ENCODE data around the gene UCHL3.
A peak's percentile ranks its signal among the peaks of the same experiment; 100 is the strongest.

Gene UCHL3

DNA sequence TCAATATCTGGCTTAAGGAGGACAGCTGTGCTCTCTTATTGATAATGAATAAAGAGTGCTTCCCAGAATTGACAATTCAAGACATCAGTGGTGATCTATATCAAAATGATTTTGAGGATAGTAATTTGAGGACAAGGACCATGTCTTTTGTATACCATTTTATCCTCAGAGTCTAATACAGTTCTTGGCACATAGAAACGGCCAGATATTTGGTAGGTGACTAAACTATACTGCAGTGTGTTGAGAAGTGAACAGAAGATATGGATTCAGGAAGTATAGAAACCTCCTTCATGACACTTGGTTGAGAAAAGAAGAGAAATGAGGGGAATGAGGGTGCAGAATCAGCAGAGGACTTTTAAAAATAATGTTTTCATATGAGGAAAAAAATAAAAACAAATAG is 70.4 kb downstream of the UCHL3 start:
- DNase-seq (ENCODE audit: extremely low read depth in 1 of 2, low read depth in 1 of 2), result no peak

DNA sequence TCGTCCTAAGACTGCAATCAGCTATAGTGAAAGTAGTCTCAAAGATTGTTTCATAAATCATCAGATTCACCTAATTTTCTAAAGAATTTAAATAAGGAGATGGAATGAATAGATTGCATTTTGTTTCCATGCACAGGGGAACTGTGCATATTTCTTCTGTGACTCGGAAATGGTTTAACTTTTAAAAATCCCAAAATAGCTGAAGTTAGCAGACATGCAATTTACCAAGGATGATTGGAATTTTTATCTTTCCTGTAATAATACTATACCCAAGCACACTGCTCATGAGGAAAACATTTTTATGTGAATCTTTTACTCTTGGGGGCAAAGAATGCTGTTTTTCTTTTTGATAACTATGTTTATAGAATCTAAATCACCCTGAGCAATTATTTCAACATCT is 71.6 kb downstream of the UCHL3 start:
- no peak for DNase-seq (ENCODE audit: extremely low read depth in 1 of 2, low read depth in 1 of 2)

DNA sequence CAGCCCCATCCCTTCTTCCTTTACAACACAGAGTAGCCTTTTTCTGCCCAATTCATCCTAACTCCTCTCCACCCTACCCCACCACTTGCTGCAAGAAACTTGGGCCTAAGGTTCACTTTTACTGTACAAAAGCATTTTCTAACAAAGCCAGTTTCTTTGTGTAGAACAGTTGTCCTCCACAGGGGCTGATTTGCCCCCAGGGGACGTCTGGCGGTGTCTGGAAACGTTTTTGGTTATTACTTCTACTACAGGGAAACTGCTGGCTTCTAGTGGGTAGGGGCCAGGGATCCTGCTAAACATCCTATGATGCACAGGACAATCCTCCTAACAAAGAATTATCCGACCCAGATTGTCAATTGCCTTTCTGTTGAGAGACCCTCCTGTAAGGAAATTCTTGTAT is 79.2 kb downstream of the UCHL3 start:
- no peak for DNase-seq (ENCODE audit: extremely low read depth in 1 of 2, low read depth in 1 of 2)

DNA sequence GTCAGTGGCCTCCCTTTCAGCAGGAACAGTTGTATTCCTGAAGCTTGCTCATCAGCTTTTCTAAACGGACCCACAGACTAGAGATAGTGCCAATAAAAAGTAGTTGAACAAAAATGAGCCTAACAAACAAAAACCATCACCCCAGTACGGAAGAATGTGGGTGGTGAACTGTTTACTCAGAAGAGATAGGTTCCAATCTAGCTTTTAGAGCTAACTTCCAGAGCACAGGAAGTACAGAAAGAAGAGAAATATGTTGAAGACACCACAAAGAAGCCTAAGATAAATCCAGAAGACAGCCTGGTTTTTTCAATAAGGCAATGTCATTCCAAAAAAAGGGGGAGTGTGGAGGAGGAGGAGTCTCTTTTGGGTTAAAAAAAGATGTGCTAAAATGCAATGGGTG is 83.7 kb downstream of the UCHL3 start:
- DNase-seq (ENCODE audit: extremely low read depth in 1 of 2, low read depth in 1 of 2), result no peak

DNA sequence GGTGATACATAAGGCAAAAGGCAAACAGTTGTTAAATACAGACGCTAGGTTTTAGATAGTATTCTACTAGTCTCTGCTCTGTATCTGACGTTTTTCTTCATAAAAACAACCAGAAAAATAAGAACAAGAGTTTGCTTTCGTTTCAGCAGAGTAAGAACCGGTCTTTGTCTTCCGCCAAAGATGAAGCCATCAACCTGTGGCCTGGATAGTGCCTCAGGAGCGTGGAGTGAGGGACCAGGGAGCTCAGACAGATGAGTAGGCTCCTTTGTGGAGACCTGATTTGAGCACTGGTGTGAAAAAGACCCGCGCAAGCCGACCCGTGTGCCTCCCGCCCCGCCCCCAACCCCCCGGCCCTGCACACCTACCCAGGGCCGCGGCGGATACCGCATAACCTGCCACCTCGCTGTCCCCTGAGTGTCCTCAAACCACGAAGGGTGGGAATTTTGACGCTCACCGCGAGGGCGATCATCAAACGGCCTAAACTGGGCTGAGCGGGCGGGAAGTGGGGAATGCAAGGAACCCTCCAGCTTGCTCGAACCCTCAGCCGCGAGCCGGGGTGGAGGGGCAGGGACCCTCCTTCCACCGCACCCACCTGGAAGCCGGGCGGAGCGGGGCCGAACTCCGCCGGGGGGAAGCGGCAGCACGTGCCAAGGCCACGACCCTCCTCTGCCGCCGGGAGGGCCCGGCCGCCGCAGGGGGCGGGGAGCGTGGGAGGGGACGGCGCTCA is 85.7 kb downstream of the UCHL3 start:
- no peak for DNase-seq (ENCODE audit: extremely low read depth in 1 of 2, low read depth in 1 of 2)

DNA sequence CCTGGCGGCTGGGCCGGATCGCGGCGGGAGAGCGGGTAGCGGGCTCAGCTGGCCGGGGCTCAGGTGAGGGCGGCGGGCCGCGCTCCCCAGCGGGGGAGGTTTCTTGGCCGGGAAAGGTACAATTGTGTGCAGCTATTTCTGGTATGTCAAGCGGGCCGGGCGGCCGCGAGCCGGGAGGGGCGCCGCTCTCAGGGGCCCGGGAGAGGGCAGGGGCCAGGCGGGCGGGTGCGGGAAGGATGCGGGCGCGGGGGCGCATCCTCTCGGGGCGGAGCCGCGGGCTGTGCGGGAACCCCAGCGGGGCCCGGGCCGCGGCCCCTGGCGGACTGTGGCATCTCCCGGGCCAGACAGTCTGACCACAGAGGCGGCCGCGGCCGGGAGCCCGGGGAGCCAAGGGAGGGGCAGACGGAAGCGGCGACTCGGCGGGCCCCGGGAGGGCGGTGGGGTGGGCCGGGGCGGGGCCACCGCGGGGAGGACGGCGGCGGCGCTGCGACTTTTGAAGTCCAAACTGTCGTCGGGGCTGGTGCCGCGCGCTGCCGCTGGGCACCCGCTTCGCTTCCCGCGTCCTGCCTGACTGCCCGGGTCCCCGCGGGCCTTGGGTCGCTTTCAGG is 86.3 kb downstream of the UCHL3 start, which contains the start of gene LMO7:
Gene LMO7 (plus strand): TSS at position 503 of the 608 bp plus-strand sequence. CDS start 328 bp downstream, outside the sequence.
- no peak for DNase-seq (ENCODE audit: extremely low read depth in 1 of 2, low read depth in 1 of 2)

DNA sequence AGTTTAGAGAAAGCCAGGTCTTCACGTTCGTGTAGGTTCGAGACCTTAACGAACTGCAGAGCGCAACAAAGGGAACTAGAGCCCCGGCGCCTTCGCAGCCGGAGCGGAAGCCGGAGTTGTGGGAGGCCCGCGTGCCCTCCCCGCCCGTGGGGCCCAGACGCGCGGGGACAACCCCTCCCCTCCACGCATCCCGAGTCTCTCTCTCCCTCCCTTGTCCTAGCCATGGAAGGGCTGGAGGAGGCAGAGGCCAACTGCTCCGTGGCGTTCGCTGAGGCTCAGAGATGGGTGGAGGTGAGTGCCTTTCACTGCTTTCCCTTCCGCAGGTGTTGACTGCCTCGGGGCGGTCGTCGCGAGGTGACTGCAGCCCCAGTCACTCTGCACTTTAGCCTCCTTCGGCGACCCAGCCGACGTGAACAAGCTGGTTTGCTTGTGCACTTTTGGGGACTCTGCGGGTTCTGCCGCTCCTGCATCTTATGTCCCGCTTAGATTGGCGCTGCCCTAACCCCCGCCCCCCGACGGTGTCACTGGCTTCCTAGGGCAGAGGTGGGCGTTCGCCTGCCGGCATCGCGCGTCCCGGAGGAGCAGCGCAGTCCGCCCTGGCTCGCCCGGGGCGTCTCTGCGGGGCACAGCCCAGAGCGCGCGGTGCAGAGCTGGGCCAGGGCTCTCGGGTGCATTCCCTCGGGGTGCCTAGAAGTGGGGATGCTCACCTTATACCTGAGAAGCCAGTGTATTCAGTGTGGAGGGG is 87.0 kb downstream of the UCHL3 start:
- DNase-seq (ENCODE audit: extremely low read depth in 1 of 2, low read depth in 1 of 2), result peak in 1 of 2 donors; percentile 12

DNA sequence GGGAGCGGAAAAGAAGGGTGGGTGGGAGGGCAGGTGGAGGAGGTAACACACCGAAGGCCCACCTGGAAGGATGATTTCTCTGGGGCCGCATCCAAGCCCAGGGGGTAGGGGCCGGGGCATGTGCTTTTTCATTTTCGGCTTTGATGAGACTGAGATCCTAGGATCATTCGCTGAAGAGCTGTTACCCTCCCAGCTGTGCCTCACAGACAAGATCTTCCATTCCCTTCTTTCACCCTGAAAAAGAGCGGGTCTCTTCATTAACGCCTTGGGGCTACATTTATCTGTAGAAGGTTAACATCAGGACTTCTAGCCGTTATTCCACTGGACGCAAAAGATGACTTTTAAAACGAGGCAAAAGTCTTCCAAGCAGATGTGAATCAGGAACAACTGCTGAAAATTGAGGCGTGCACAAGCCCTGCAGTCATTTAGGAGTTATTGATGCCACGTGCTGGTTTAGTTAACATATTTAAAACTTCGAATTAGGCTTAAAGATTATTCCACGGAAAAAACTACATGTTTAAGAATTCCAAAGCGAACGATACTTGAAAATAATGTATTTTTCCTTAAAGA is 87.7 kb downstream of the UCHL3 start:
- DNase-seq (ENCODE audit: extremely low read depth in 1 of 2, low read depth in 1 of 2), result no peak

DNA sequence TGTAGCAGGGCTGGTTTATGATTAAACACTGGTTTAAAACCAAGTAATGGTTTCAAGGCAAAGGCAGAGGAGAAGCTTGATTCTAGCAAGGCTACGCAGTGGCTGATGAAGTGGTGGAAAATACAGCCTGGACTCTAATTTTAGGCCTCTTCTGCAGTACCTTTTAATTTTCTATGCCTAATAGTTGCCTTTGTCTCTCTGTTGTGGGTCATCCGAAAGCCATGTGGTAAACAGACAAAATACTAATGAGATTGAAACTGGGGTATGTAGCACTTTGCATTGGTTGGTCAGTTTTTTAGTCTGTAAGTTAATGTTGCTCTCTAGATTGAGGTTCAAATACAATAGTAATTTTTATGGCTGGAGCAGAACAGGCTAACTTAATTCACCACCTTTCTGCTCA is 89.9 kb downstream of the UCHL3 start:
- no peak for DNase-seq (ENCODE audit: extremely low read depth in 1 of 2, low read depth in 1 of 2)

DNA sequence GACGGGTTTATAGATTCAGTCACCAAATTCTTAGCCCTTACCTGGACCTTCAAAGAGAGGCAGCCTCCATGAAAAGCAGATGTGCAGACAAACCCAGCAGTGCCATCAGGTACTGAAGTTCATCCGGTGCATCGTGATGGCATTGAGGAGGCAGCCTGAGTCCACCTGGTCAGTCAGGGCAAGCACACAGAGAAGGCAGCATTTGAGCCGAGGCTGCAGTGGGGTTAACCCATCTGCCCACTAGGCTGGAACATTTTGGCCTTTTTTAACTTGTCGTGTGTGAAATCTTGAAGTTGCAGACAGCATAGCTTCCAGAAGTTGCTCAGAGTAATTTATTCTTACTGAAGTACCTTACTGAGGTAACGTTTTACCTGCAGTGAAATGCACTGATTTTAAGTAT is 91.4 kb downstream of the UCHL3 start:
- no peak for DNase-seq (ENCODE audit: extremely low read depth in 1 of 2, low read depth in 1 of 2)

DNA sequence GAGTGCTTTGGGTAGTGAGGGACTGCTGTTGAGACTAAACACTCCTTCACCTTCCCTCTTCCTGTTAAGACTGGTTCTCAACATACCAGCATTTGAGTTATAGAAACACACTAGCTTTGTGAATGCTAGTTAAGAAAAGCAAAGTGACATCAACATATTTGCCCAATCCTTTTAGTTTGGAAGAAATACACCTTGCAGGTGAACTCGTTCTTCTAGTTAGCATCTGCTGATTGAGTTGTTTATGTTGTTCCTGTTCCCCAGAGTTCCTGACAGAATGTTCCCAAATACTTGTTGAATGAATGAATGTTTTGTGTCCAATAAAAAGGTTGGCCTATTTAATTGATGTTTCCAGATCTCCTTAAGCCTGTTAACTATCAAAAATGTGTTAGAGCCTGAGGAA is 93.6 kb downstream of the UCHL3 start:
- DNase-seq (ENCODE audit: extremely low read depth in 1 of 2, low read depth in 1 of 2), result no peak

DNA sequence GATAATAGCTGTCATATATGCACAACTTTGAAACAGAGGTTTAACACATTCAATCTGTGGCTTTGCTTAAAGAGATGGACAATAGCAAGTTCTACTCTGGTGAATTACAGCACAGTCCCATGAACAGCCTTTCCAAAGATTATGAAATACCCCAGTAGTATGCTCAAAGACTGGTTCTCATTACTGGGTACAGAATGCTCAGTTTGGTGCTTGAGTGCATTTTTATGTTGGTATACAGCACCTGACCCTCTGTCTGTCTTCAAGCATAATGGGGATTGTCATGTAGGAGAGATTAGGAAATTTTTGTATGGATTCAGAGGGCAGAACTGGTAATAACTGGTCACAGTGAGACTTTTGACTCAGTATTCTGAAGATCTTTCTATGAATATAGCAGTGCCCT is 94.1 kb downstream of the UCHL3 start:
- DNase-seq (ENCODE audit: extremely low read depth in 1 of 2, low read depth in 1 of 2), result no peak

DNA sequence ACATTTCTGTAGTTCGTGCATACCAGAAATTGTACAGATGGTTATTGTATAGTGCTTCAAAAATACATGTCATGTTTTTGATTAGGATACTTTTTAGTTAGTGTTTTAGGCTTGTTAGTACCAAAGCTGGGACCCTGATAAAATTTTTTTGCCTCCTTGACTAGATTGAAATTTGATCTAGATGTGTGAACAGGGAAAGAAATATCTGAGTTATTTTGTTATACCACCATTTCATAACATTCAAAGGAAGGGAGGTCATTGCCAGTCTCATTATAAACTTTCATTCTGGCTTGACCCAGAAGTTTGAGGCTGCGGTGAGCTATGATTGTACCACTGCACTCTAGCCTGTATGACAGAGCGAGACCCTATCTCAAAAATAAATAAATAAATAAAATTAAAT is 95.5 kb downstream of the UCHL3 start:
- no peak for DNase-seq (ENCODE audit: extremely low read depth in 1 of 2, low read depth in 1 of 2)

DNA sequence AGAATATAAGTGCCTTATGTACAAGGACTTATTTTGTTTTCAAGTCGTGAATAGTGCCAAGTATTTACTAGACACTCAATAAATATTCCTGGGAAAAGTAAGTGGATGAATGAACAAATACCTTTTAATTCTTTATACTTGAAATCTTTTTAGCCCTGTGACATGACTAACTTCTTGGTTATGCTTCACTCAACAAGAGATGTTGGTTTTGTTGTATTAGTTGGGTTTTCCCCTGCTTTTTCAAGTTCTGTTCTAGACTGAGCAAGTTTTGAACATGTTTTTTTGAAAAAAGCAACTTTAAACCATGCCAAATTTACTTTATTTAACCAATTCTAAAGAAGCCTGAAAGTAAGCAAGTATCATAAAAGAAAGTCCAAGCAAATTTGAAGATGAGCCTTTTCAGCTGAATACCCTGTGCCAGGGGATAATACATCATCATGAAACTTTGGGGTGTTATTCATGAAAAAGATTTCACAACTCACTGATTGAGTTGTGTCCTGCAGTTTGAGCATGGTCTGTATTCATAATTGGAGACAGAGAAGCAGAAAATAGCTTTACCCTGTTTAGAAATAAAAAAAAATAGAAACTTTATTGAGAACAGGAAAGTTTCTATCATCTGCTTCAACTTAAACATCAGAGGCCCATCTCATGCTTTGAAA is 97.7 kb downstream of the UCHL3 start:
- no peak for DNase-seq (ENCODE audit: extremely low read depth in 1 of 2, low read depth in 1 of 2)

DNA sequence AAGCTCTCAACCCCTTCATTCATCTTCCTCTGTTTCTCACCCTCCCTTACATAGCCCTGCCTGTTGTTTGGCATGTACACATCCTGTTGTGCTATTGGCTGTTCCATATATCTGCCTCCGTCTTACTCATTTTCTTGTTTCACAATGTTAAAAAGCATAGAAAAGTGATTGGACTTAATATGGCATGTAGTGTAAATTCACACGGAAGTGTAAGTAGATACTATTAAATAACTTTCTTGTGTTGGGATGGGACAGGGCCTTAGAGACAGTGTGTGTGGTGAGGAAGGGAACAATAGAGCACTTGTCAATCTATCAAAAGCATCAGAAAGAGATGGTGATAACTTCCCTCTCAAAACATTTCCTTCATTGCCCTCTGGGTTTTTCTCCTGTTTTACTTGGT is 98.9 kb downstream of the UCHL3 start:
- no peak for DNase-seq (ENCODE audit: extremely low read depth in 1 of 2, low read depth in 1 of 2)

DNA sequence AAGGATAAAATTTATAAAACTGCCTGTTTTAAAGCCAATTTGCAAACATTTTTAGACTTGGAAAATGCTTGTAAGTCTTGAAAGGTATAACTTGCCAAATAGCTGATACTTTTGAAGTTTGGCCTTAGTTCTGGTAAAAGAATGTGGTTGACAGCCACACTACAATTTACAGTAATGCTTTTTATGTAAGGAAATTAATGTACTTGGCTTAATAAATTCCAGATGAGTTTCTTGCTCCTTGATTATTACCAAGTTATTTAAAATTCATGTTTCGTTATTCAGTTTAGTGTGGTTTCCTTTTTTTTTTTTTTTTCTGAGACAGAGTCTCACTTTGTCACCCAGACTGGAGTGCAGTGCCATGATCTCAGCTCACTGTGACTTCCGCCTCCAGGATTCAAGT is 101.4 kb downstream of the UCHL3 start:
- DNase-seq (ENCODE audit: extremely low read depth in 1 of 2, low read depth in 1 of 2), result no peak

DNA sequence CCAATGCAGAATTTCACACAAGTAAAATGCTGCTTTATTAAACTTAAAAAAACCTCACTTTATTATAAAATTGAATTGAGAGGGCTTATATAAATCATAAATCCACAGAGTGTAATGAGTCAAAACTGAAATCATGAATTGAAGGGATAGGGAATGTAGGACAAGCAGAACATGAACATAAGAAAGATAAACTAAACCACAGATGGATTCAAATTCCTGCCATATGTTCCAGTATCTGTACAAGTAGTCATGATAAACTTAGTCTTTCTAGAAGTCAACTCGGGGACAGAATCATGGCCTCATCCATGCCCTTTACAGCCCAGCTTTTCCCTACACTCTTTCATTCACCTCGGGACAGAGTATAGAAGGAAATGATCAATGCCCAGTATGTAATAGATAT is 103.1 kb downstream of the UCHL3 start:
- DNase-seq (ENCODE audit: extremely low read depth in 1 of 2, low read depth in 1 of 2), result no peak
